ENCODE results near the gene DNTTIP2. TPM values are rescaled to one million over a fixed set of nuclear protein-coding genes. Genes with fewer than 3 reads are reported as not detected.
"Not testable (repeated sequence)": the region's sequence is repeated elsewhere in the genome, so short reads cannot be mapped to it uniquely, and the experiment has no call there.

The DNTTIP2 gene
- total RNA-seq, 1 experiment from 2014 or later: 57.7 TPM

- DNase-seq (ENCODE audit: extremely low read depth, low read depth): peak; percentile 72
These were observed 34.6 kb downstream of the DNTTIP2 start for GRCh38 chr1:93844262-93845045.

GRCh38 chr1:93842750-93843500 is 36.1 kb downstream of the DNTTIP2 start:
- DNase-seq (ENCODE audit: extremely low read depth, low read depth): no peak

DNA sequence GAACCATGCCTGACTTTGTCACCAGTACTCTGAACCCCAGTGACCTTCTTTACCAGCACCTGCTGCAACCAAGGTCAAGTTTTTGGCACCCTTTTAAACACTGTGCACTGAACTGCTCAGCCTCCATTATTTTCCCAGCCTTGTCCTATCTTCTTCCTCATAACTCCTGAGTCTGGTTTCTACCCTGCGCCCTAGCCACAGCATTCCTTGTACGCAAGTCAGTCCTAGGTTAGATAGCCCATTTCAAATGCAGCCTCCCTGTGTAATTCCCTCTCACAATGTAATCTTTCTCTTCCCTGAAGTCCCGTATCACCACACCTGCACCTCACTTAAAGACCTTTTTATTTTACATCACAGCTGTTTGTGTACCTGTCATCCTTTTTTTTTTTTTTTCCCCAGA is 37.2 kb downstream of the DNTTIP2 start:
- no peak for DNase-seq (ENCODE audit: extremely low read depth, low read depth)

- no peak for DNase-seq (ENCODE audit: extremely low read depth, low read depth)
These were observed 38.0 kb downstream of the DNTTIP2 start for GRCh38 chr1:93840956-93841482.

DNA sequence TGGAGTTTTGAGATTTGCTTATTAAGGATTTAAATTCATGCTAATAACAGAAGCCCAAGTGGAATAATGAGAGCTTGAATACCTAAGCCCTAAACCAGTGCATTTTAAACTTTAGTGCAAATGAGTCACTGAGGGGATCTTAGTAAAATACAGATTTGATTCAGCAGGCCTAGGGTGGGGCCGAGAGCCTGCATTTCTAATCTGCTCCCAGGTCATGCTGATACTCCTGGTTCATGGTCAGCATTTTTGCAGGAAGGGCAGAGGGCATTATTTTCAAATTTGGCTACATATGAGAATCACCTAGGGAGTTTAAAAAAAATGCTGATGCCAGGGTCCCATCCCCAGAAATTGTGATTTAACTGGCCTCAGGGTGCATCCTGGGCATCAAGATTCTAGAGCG is 39.3 kb downstream of the DNTTIP2 start:
- DNase-seq (ENCODE audit: extremely low read depth, low read depth): no peak

DNA sequence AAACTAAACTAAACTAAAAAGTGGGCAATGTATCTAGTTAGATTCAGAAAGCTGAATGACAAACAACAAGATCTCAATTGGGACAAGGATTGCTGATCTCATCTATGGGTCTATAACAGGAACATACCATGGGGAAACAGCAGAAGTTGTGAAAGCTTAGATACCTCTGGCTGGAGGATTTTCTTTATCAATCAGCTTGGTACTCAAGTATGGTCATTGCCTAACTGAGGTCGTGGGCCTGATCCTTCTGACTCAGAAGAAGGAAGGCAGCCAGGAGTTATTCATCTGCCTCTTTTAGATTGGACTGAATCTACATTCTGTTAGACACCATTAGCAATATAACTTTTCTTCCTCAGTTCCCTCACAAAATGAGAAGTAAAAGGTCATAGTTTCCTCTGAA is 39.7 kb downstream of the DNTTIP2 start:
- DNase-seq (ENCODE audit: extremely low read depth, low read depth): no peak

DNA sequence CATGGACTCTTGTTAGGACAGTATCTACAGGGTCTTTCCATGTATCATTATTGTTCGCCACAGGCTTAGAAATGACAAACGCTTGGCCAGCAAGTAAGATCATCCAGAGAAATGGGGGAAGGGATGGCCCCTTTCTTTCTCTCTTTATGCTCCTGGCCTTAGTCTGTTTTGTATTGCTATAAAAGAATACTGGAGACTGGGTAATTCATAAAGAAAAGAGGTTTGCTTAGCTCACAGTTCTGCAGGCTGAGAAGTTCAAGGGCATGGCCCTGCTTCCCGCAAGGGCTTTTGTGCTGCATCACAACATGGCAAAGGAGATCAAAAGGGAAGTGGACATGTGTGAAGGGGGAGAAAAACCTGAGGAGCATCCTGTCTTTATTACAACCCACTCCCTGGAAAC is 41.0 kb downstream of the DNTTIP2 start:
- no peak for DNase-seq (ENCODE audit: extremely low read depth, low read depth)

DNA sequence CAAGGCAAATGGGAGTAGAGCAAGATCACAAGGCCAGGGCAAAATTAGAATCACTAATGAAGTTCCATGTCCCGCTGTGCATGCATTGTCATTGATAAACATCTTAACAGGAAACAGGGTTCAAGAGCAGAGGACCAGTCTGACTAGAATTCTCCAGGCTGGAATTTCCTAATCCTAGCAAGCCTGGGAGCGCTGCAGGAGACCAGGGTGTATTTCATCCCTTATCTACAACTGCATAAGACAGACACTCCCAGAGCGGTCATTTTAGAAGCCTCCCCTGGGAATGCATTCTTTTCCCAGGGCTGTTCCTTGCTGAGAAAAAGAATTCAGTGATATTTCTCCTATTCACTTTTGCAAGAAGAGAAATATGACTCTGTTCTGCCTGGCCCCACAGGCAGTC is 45.7 kb downstream of the DNTTIP2 start:
- DNase-seq (ENCODE audit: extremely low read depth, low read depth): not testable (repeated sequence)

DNA sequence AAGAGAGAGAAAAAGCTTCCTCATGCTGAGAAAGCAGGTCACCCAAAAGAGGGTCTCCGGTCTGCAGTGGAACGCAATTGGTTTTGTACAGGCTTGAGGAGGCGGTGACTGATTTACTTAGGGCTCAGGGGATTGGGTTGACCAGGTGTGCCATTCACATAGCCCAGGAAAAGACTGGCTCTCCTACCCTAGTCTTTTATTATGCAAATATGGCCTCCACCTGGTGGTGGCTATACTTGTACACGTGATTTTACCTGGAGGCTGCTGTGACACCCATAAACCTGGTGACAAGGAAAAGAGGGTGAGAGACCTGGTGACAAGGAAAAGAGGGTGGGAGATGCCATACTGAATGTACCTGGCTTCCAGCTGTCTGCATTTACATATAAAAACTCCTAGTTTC is 49.9 kb downstream of the DNTTIP2 start:
- no peak for DNase-seq (ENCODE audit: extremely low read depth, low read depth)

DNA sequence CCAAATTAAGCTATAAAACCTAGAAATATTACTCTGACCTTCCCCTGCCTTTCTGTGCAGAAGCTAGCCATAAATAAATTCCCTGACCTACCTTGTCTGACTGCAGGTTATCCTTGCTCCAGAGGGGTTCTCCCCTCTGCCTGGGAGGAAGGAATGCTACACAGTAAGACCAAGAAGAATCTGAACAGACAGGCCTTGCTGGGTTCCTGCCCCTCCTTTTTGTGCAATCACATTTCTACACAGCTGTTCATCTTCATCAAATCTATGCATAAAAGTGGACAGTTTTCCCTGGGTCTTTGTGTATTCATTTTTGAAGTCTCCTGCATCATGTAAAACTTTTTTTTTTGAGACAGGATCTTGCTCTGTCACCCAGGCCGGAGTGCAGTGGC is 50.6 kb downstream of the DNTTIP2 start:
- DNase-seq (ENCODE audit: extremely low read depth, low read depth): no peak

GRCh38 chr1:93827633-93828366 is 51.2 kb downstream of the DNTTIP2 start:
- DNase-seq (ENCODE audit: extremely low read depth, low read depth): no peak

DNA sequence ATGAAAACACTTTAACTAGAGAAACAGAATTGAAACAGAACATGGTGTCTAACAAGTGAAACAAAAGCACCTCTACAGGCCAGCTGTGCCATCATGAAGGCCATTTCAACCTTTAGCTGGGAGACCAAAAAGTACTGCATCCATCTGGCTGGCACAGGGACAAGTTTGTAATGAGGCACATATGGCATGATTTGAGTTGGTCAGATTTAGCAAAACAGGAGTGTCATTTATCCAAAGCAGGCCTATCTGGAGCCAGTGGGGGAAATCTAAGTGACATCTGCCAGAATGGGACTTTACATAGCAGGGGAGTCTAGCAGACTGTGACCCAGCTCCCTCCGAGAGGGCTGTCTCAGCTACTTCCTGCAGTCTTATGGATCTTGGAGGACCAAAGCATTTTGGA is 51.9 kb downstream of the DNTTIP2 start:
- DNase-seq (ENCODE audit: extremely low read depth, low read depth): no peak

DNA sequence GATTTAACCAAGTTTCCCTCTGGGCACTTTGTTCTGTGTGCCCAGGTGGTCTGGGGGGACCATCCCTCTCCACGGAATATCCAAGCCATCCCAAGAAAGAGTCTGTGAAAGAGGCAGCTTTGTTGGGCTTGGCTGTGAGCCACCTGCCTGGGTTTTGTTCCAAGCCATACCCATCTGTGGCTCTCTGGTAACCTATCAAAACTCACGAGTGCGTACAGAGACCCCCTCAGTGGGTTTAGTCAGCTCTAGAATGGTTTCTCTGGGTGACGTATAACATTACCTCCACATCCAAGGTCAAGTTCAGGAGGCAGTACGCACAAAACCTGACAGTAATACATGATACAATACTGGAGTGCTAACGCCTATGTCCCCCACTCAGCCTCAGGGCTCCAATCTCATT is 54.2 kb downstream of the DNTTIP2 start:
- no peak for DNase-seq (ENCODE audit: extremely low read depth, low read depth)

DNA sequence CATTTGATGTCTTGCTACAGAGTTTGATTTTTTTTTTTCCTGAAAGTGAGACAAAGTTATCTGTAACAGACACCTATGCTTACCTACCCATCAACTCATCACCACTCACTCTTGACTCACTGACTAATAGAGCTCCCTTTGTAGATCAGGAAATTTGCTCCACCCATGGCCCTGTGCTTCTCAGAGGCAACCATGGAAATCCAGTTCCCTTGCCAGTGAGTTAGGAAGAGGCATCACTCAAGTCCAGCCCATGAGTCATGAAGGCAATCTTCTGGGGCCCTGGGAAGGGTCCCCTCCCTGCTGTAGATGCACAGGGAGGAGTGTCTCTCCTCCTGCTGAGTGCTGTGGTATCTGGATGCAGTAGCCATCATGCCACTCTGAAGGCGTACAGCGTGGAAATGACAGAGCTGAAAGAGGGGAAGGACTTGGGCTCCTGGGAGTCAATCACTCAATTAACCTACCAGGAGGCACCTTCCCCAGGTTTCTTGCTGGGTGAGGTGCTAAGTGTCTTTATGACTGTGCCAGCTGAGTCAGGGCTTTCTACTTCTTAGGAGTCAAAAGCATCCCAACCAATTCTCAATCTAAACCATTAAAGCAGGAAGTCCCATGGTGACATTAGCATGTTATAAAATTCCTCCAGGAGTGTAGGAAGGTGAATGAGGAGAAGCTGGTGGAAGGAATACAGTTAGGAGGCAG is 56.1 kb downstream of the DNTTIP2 start:
- DNase-seq (ENCODE audit: extremely low read depth, low read depth): no peak

DNA sequence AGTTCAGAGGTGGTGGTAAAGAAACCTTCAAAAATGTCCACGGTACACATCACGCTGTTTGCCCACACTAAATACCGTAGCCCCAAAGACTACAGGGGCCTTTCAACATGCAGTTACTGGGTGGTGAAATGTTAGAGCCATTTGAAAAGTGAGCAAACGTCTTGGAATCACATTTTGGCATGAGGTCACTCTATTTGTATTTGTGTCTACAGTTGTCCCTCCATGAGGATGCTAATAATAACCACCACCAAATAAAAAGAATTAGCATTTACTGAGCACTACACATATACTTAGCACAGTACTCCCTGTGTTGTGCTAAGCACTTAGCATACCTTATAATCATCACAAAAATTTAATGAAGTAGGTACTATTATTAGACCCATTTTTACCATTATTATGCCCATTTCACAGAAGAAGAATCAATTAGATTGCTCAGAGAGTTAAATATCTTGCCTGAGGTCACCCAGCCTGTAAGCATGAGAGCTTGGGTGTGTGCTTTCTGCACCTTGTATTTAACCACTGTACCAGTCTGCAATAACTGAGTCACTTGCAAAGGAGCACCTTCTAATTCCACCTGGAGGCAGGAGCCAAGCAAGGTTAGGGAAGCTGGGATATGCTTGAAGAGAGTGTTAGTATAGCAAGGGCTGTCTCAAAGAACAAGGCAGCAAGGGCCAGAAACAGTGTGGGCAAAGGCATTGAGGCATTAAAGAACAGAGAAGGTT is 57.4 kb downstream of the DNTTIP2 start:
- DNase-seq (ENCODE audit: extremely low read depth, low read depth): no peak

DNA sequence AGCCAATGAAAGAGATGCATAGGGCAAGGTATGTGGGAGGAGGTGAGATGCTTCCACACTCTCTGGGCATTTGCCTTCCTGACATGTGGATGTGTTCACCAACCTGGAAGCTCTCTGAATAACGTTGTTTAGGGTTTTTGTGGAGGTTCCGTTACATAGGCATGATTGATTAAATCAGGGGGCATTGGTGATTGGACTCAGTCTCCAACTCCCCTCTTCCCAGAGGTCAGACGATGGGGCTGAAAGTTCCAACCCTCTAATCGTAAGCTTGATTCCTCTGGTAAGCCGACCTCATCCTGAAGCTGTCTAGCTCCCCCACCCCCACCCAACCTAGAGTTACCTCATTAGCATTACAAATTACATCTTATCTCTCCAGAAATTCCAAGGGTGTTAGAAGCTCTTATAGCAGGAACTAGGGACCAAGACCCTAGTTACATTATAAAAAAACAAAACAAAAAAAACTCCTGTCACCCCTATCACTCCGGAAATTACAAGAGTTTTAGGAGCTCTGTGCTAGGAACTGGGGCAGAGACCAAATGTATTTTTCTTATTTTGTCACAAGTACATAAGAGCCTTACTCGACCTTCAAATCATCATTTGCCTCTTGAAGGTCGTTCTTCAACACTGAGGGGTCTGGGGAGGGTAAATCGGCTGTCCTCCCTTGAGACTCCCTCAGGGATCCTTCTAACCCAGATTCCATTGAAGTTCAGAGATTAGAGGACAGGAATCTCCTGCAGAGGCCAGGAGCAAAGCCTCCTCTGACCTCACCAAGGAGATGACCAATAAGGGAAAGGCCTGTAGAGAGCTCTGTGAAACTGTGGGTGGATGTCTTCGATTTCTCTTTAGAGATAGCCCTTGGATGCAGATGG is 58.2 kb downstream of the DNTTIP2 start:
- no peak for DNase-seq (ENCODE audit: extremely low read depth, low read depth)

GRCh38 chr1:93818570-93818959 is 60.4 kb downstream of the DNTTIP2 start:
- no peak for DNase-seq (ENCODE audit: extremely low read depth, low read depth)

- no peak for DNase-seq (ENCODE audit: extremely low read depth, low read depth)
These were observed 61.0 kb downstream of the DNTTIP2 start for GRCh38 chr1:93817819-93818569.
